Brain microvascular endothelial cell (primary cell): ENCODE measurements around the gene PPP2R2C.

Experiments used
- DNase-seq: peaks from one replicate; pipeline ENCODE4 v3.0.0-alpha.2; 2020
- H3K27ac ChIP-seq: fragments of 250-450 bp; sonication (Bioruptor Pico); 2 replicates; pipeline ENCODE4 v1.5.1; 2020; ENCODE audit warnings: mild to moderate bottlenecking, moderate library complexity
- H3K27me3 ChIP-seq: fragments of 250-450 bp; sonication (Bioruptor Pico); replicated peaks from 2 replicates; pipeline ENCODE4 v1.5.1; 2020; ENCODE audit warnings: mild to moderate bottlenecking
- H3K36me3 ChIP-seq: fragments of 250-450 bp; sonication (Bioruptor Pico); replicated peaks from 2 replicates; pipeline ENCODE4 v1.5.1; 2020; ENCODE audit warnings: mild to moderate bottlenecking
- H3K4me3 ChIP-seq: 2 replicates; pipeline ENCODE4 v1.5.1; 2011; ENCODE audit warnings: low read depth, mild to moderate bottlenecking, control low read depth, low read length, moderate library complexity
- in situ Hi-C: cut with HindIII; loops from 2 replicates; pipeline ENCODE4 v1.10.0; 2017; ENCODE audit warnings: low sequenced_read_pairs, low pct_ligation_motif_present
- TF ChIP-seq, protein P1 (sequence below): IDR thresholded peaks from 2 replicates; pipeline ENCODE4 v1.5.1; 2011; ENCODE audit warnings: low read depth, mild to moderate bottlenecking, moderate library complexity, low read length, control low read depth, inconsistent platforms; ENCODE audit errors: missing control alignments

Gene PPP2R2C

DNA sequence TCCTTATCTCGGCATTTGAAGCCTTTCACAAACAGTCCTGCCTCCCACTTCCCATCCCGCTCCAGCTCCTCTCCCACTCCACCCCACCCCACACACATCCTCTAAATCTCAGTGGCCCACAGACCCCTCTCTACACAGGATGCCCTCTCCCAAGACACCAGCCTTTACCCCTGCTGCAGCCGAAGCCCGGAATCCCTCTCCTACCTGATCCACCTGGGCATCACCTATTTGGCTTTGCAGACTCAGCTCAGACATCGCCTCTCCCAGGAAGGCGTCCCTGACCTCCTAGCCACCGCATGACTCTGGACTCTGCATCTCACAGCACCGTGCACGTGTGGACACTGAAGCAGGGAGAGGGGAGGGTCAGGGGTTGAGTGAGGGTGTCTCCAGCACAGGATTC, 11.5 kb downstream of the PPP2R2C start:
- Histone ChIP-seq H3K4me3 (no peak overlapping the region), H3K27ac (no peak overlapping the region), H3K36me3 (no peaks in the 10 kb centered on the region), H3K27me3 (no peaks in the 10 kb centered on the region)
- TF ChIP-seq, protein P1, sequence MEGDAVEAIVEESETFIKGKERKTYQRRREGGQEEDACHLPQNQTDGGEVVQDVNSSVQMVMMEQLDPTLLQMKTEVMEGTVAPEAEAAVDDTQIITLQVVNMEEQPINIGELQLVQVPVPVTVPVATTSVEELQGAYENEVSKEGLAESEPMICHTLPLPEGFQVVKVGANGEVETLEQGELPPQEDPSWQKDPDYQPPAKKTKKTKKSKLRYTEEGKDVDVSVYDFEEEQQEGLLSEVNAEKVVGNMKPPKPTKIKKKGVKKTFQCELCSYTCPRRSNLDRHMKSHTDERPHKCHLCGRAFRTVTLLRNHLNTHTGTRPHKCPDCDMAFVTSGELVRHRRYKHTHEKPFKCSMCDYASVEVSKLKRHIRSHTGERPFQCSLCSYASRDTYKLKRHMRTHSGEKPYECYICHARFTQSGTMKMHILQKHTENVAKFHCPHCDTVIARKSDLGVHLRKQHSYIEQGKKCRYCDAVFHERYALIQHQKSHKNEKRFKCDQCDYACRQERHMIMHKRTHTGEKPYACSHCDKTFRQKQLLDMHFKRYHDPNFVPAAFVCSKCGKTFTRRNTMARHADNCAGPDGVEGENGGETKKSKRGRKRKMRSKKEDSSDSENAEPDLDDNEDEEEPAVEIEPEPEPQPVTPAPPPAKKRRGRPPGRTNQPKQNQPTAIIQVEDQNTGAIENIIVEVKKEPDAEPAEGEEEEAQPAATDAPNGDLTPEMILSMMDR: no peak
- in situ Hi-C loops: no loop called here
- DNase-seq: no peak

DNA sequence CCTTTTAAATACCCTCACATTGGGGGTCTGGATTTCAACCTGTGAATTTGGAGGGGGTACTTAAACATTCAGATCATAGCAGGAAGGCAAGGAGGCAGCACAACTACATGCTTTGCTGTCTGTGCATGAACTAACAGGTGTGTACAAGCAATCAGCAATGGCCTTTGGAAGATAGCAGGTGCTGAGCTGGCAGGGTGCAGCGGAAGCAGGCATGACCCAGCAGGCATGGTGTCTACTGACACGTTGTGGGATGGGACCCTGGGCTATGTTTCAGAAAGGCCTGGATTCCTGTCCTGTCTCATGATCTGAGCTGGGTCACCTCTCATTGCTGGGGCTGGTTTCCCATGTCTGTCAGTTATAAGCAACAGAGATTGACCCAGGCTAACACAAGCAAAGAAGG, 13.9 kb downstream of the PPP2R2C start:
- DNase-seq: no peak
- in situ Hi-C loops: no loop called here
- TF ChIP-seq, protein P1: no peak
- Histone ChIP-seq H3K27ac (no peak overlapping the region), H3K4me3 (no peak overlapping the region), H3K36me3 (no peaks in the 10 kb centered on the region), H3K27me3 (no peaks in the 10 kb centered on the region)

DNA sequence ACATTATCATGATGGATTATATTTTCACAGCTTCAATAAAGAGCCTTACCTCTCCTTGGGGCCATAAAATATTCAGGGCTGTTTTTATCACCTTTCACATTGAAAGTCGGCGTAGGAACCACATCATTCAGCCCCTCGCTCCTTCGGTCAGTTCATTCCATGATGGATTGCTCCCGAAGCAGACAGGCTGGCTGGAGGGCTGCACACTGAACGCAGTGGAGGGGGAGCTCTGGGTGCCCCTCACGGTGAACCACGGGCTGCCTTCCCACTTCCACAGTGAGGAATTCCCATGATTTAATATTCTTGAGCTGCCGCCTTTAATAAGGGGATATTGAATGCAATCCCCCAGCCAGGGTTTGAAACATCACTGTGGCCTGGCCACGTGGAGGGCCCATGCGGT, 16.0 kb downstream of the PPP2R2C start:
- H3K4me3 ChIP-seq: no peak overlapping the region
- TF ChIP-seq, protein P1: no peak
- no peaks in the 10 kb centered on the region for H3K27me3 ChIP-seq

DNA sequence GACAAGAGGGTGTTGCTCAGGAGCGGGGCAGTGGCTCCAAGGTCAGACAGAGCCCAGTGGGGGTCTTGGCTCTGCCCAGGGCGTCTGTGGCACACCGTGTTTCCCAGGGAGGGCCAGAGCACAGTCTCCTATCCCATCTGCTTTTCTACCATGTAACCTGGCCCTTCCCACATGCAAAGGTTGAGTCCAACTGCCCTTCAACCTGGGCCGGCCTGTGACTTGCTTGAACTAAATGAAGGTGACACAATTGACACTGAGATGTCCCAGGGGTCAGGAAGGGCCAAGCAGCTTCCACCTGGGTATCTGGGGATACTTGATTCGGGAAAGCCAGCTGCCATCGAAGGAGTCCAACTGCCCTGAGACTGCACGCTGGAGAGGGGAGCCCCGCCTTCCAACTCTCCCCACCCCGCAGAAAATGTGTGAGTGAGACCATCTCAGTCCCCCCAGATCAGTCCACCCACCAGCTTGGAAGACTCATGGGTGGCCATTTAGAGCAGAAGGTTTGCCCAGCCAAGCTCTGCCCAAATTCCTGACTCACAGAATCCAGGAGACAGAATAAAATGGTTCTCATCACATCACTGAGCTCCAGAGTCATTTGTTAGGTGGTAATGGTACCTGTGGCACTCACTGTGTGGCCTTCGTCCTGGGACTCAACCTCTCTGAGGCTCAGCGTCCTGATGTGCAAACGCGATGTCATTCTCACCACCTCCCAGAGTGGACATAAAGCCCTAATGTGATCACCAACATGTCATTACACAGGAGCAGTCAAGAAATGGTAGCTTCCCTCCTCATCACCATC, 18.1 kb downstream of the PPP2R2C start:
- H3K27me3 ChIP-seq: no peaks in the 10 kb centered on the region
- DNase-seq: no peak
- no peaks in the 10 kb centered on the region for H3K36me3 ChIP-seq
- no peak overlapping the region for H3K4me3 ChIP-seq
- no peak overlapping the region for H3K27ac ChIP-seq
- in situ Hi-C loops: no loop called here
- TF ChIP-seq, protein P1: no peak

More for the DNA sequence above, 16.0 kb downstream of the PPP2R2C start:
- Histone ChIP-seq H3K27ac (no peak overlapping the region), H3K36me3 (no peaks in the 10 kb centered on the region)
- in situ Hi-C loops: no loop called here
- DNase-seq: no peak

DNA sequence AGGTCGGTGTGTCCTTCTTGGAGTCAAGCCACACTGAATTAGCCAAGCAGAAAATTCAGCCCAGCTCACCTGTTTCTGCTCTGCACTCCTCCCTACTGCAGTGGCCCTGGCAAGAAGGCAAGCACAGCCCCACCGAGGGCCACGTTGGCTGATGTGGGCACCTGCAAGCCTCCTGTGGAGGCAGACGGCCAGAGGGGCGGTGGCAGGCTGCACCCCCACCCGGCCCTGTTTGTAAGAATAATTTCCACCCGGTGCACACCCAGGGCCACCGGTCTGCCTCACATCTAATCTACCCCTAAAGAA, 18.8 kb downstream of the PPP2R2C start:
- in situ Hi-C loops: no loop called here

More for the DNA sequence above, 18.8 kb downstream of the PPP2R2C start:
- no peaks in the 10 kb centered on the region for H3K27me3 ChIP-seq
- H3K27ac ChIP-seq: no peak overlapping the region
- H3K36me3 ChIP-seq: no peaks in the 10 kb centered on the region
- DNase-seq: no peak
- H3K4me3 ChIP-seq: no peak overlapping the region
- TF ChIP-seq, protein P1: no peak
